NCI-H2227 treated with DMSO at 0.1 percent for 48 hours (cell line): Measurements from ENCODE around the gene KLHL41.
A peak's percentile ranks its signal among the peaks of the same experiment; 100 is the strongest.
"Not testable (repeated sequence)": the region's sequence is repeated elsewhere in the genome, so short reads cannot be mapped to it uniquely, and the experiment has no call there.

ENCODE experiments used
- DNase-seq: peaks from one replicate; lab custom pipeline; 2025; lab: John Stamatoyannopoulos, UW

KLHL41 gene

DNA sequence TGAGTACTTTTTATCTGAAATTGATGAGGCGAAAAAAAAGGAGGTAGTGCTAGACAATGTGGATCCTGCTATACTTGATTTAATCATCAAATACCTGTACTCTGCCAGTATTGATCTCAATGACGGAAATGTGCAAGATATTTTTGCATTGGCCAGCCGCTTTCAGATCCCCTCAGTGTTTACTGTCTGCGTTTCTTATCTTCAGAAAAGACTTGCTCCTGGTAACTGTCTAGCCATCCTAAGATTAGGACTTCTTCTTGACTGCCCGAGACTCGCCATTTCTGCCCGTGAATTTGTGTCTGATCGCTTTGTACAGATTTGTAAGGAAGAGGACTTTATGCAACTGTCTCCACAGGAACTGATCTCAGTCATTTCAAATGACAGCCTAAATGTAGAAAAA, 453 bp downstream of the KLHL41 start:
- no peak for DNase-seq

DNA sequence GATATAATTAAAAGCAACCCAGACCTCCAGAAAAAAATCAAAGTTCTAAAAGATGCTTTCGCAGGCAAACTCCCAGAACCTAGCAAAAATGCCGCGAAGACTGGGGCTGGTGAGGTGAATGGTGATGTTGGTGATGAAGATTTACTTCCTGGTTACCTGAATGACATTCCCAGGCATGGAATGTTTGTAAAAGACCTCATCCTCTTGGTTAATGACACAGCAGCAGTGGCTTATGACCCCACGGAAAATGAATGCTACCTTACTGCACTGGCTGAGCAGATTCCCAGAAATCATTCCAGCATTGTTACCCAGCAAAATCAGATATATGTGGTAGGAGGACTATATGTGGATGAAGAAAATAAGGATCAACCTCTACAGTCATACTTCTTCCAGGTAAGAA, 994 bp downstream of the KLHL41 start:
- no peak for DNase-seq

GRCh38 chr2:169511818-169512217, 2.3 kb downstream of the KLHL41 start:
- no peak for DNase-seq

DNA sequence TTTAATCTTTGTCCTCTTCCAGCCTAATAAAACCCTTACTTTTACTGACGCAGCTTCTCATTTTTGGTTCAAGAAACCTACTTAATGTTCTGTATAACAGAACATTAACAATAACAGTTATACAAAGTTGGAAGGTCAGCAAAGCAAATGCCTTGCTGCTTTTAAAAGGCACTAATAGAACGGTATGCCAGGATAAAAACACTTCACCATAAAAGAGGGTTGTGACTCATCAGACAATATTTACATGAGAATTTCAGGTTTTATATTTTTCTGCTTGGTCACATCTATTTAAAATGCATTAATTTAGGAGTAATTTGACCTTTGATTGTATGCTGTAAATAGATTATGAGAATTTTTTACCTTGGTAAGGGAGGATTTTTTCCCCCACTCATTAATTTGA, 3.0 kb downstream of the KLHL41 start:
- DNase-seq: no peak

DNA sequence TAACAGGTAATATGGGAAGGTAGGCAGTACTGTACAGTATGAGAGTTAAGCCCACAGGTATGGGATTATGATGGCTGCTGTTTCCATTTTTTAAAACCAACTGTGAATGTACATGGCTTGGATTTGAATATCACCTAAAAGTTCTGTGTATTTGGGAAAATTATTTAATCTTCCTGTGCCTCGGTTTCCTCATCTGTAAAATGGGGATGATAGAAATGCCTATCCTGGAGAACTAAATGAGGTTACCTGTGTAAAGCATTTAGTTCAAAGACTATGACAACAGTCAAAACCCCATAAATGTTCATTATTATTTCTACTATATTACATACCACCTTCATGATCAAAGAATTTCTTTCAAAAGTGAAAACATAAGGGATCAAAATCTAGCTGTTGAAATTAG, 3.6 kb downstream of the KLHL41 start:
- no peak for DNase-seq

DNA sequence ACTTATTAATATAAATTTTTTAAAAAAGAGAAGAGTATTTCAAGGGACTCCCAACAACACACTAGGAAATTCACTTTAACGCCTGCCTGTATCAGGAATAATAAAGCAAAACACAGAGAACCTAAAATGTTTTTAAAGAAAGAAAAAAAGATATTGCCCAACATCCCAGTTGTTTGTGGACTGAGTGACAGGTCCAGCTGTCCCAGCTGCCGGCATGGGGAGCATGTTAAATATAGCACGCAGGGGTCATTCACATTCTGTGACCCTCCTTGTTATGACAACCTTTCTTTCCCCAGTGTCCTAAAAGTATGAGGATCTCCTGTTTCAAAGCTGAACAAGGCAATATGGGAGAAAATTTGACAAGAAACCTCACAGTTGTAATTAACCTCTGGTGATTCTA, 4.4 kb downstream of the KLHL41 start:
- no peak for DNase-seq

DNA sequence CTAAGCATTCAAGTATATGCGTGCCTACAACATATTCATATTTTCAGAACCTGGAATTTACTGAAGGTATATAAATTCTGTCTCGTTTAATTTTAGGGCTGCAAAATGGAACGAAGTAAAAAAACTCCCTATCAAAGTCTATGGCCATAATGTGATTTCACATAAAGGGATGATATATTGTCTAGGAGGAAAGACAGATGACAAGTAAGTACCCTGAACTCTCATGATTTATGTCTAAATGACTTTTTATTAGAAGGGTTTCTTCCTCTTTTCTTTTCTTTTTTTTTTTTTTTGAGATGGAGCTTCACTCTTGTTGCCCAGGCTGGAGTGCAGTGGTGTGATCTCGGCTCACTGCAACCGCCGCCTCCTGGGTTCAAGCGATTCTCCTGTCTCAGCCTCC, 5.3 kb downstream of the KLHL41 start:
- not testable (repeated sequence) for DNase-seq

DNA sequence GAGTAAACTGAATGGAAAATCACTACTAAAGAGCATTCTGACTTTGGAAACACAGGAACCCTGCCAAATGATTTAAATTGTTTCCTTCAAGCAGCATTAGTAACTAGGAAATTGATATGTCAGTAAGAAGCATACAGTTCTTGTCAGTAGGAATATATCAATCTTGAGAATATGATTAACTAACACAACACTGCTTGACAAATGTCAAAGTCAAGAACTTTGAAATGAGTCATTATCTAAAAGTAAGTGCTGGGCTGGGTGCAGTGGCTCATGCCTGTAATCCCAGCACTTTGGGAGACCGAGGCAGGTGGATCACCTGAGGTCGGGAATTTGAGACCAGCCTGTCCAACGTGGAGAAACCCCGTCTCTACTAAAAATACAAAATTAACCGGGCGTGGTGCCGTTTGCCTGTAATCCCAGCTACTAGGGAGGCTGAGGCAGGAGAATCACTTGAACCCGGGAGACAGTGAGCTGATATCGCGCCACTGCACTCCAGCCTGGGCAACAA, 7.0 kb downstream of the KLHL41 start:
- not testable (repeated sequence) for DNase-seq

GRCh38 chr2:169520896-169521295, 11.4 kb downstream of the KLHL41 start:
- DNase-seq: no peak

- no peak for DNase-seq
Measured at GRCh38 chr2:169523681-169524080, 14.2 kb downstream of the KLHL41 start.

DNA sequence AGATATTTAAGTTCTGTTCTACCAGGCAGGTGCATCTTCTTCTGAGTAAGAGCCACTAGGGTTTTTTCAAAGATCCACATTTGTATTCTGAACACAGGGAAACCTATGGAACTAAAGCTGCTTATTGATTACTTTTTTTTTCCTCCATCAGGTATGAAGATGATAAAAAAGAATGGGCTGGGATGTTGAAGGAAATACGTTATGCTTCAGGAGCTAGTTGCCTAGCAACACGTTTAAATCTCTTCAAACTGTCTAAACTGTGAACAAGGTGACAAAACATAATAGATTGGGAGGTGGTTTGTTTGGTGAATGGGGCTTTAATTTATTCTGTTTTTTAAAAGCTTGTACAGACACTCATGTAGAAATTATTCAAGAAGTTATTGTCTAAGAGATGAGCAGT, 15.9 kb downstream of the KLHL41 start:
- DNase-seq: no peak

GRCh38 chr2:169526451-169526850, 16.9 kb downstream of the KLHL41 start:
- DNase-seq: no peak

DNA sequence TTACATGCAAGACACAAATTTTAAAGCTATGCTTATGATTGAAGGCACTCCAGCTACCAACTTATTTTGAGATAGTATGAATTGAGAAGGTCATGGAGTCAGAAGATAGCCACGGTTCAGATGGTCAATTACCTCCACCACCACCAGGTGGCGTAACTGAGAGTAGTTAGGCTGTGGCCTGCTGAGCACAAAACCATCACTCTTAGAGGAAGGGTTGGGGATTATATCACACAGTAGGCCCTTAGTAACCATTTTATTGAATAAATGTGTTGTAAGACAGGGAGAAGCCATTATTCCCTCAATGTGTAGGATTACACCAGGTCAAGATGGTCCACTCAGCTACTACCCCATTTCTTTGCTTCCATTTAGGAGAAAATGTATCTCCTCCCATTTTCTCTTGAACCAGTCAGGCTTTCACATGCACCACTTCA, 18.8 kb downstream of the KLHL41 start:
- peak; percentile 71 for DNase-seq

DNA sequence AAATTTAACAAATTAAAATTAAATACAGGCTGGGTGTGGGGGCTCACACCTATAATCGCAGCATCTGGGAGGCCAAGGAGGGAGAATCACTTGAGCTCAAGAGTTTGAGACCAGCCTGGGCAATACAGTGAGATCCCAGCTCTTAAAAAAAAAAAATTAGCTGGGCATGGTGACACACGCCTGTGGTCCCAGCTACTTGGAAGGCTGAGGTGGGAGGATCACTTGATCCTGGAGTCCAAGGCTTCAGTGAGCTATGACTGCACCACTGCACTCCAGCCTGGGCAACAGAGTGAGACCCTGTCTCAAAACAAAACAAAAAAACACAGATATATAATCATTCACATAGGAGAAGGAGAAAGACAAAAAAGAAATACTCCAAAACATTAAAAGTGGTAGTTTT, 30.0 kb downstream of the KLHL41 start:
- DNase-seq: not testable (repeated sequence)

DNA sequence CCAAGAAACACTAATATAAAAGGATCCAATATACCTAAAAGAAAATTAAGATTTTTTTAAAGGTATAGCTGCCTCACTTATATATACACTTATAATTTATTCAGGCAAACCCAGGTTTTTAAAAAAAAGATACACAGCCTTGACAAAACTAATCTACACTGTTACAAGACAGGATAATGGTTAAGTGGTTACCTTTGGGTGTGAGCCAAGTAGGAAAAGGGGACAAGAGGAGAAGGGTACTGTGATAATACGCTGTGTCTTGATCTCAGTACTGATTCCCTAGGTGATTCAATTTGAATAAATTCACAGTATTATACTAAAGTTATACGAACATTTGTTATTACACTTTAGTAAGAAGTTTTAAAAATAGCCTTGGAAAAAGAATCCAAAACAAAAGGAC, 30.6 kb downstream of the KLHL41 start:
- DNase-seq: no peak

DNA sequence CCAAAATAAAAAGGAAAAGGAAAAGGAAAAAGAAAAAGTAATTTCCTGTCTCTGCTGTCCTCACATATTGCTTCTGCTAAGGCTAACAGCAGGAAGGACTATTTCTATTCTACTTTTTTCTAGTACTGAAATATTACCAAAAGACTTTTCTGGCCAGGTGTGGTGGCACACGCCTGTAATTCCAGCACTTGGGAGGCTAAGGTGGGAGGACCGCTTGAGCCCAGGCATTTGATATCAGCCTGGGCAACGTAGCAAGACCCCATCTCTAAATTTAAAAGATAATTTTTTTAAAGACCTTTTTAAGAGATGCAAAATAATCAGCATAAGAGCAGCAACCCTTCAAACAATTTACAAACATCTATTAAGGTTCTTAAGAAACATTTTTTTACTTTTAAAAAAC, 32.9 kb downstream of the KLHL41 start:
- DNase-seq: no peak

GRCh38 chr2:169546756-169547155, 37.3 kb downstream of the KLHL41 start:
- no peak for DNase-seq

- DNase-seq: no peak
Measured at GRCh38 chr2:169561364-169561763, 51.9 kb downstream of the KLHL41 start.

- DNase-seq: not testable (repeated sequence)
Measured at GRCh38 chr2:169562084-169562483, 52.6 kb downstream of the KLHL41 start.

DNA sequence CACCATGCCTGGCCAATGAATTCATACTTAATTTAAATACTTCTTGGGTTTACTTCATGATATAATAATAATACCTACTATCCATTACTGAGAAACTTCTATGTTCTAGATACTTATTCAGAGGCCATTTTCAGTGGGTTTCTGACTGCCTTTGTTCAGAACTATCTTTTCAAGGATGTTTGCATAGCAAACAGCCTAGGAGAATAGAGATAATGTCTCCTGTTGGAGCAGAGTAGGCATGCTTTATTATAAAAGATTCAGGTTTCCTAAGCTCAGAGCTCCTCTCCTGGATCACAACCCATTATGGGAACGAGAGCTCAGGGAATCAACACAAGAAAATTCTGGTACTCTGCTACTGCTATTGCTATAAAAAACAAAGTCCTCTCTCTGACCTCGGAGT, 53.0 kb downstream of the KLHL41 start:
- no peak for DNase-seq

DNA sequence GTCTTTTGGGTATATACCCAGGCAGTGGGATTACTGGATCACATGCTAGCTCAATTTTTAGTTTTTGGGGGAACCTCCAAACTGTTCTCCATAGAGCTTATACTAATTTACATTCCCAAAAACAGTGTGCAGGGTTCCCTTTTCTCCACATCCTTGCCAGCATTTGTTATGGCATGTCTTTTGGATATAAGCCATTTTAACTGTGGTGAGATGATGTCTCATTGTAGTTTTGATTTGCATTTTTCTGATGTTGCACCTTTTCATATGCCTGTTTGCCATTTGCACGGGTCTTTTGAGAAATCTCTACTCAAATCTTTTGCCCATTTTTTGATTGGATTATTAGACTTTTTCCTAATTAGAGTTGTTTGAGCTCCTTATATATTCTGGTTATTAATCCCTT, 56.2 kb downstream of the KLHL41 start:
- no peak for DNase-seq

DNA sequence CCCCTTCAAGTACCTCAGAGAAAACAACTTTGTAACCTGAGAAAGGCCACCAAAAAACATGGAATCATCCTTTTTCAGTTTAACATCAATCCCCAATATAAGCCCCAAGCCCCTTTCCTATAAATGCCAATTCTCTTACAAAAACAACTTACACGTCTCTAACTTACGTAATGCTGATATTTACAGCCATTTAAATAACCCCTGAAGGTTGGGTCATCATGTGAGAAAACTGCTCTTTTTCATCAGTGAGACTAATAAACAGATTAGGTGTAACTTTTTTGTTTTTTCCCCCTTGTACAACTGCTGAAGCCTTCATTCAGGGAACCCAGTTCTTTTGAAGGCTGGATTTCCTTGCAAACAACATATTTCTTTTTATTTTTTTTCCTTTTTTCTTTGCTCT, 60.4 kb downstream of the KLHL41 start:
- no peak for DNase-seq

DNA sequence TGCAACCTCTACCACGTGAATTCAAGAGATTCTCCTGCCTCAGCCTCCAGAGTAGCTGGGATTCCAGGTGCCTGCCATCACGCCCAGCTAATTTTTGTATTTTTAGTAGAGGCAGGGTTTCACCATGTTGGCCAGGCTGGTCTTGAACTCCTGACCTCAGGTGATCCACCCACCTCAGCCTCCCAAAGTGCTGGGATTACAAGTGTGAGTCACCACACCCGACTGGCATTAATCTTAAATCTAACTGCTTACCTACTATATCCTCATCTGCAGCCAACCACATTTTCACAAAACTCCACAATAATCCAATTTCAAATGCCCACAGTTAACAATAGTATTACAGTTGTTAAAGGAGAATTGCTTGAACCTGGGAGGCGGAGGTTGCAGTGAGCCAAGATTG, 61.2 kb downstream of the KLHL41 start:
- DNase-seq: not testable (repeated sequence)

GRCh38 chr2:169571571-169571970, 62.1 kb downstream of the KLHL41 start:
- no peak for DNase-seq

- no peak for DNase-seq
Measured at GRCh38 chr2:169572189-169572588, 62.7 kb downstream of the KLHL41 start.
